ENCODE data around the gene SLC39A3.

- TF ChIP-seq POLR2A (IDR thresholded peaks at IDR 0.05): no peak
- TF ChIP-seq, protein P1, sequence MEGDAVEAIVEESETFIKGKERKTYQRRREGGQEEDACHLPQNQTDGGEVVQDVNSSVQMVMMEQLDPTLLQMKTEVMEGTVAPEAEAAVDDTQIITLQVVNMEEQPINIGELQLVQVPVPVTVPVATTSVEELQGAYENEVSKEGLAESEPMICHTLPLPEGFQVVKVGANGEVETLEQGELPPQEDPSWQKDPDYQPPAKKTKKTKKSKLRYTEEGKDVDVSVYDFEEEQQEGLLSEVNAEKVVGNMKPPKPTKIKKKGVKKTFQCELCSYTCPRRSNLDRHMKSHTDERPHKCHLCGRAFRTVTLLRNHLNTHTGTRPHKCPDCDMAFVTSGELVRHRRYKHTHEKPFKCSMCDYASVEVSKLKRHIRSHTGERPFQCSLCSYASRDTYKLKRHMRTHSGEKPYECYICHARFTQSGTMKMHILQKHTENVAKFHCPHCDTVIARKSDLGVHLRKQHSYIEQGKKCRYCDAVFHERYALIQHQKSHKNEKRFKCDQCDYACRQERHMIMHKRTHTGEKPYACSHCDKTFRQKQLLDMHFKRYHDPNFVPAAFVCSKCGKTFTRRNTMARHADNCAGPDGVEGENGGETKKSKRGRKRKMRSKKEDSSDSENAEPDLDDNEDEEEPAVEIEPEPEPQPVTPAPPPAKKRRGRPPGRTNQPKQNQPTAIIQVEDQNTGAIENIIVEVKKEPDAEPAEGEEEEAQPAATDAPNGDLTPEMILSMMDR (IDR thresholded peaks at IDR 0.05): no peak
These were observed 23.9 kb upstream of the SLC39A3 start for GRCh38 chr19:2763687-2764086.
